BLaER1 treated with 17β-estradiol and CSF1 and Interleukin-3, amounts not matched to agents 10 nM and 100 nM (cell line): Measurements from ENCODE around the gene DHRS1.

ENCODE experiments used
- H3K27ac ChIP-seq, 11 experiments: shearing (Covaris generic); formaldehyde crosslinking; 2 replicates each; pipeline ENCODE4 v1.8.1; 2022
- H3K27me3 ChIP-seq, 11 experiments: shearing (Covaris generic); formaldehyde crosslinking; 2 replicates each; pipeline ENCODE4 v1.8.1; 2022
- H3K36me3 ChIP-seq, 11 experiments: shearing (Covaris generic); formaldehyde crosslinking; 2 replicates each; pipeline ENCODE4 v1.8.1; 2022
- H3K4me1 ChIP-seq, 10 experiments: shearing (Covaris generic); formaldehyde crosslinking; 2 replicates each; pipeline ENCODE4 v1.8.1; 2022
- H3K4me2 ChIP-seq, 11 experiments: shearing (Covaris generic); formaldehyde crosslinking; 2 replicates each; pipeline ENCODE4 v1.8.1; 2022
- H3K4me3 ChIP-seq, 10 experiments: shearing (Covaris generic); formaldehyde crosslinking; 2 replicates each; pipeline ENCODE4 v1.8.1; 2022
- H3K9ac ChIP-seq, 11 experiments: shearing (Covaris generic); formaldehyde crosslinking; 2 replicates each; pipeline ENCODE4 v1.8.1; 2022
- H3K9me3 ChIP-seq, 11 experiments: shearing (Covaris generic); formaldehyde crosslinking; replicated peaks in 1 of 11; 2 replicates each; pipeline ENCODE4 v1.8.1; 2022
- H4K20me1 ChIP-seq, 11 experiments: shearing (Covaris generic); formaldehyde crosslinking; 2 replicates each; pipeline ENCODE4 v1.8.1; 2022
- Cebpa-rat ChIP-seq, 11 experiments: shearing (Covaris generic); IDR thresholded peaks; 2 replicates each; pipeline ENCODE4 v1.8.1; 2022

Gene DHRS1

GRCh38 chr14:24323341-24323740 lies 23.8 kb upstream of the DHRS1 start:
- H3K36me3 ChIP-seq: 0 out of 22 replicates have a peak, but pooled peaks cover 0 to under 1% (median 0%) of the 10 kb centered on the region in 11 experiments
- H3K27me3 ChIP-seq: no peaks in the 10 kb centered on the region
- TF ChIP-seq Cebpa-rat (IDR thresholded peaks at IDR 0.05): no peak
- peaks cover 38 to 72% (median 56%) of the 10 kb centered on the region in 10 experiments for H3K4me1 ChIP-seq
- no peak overlapping the region for H3K4me3 ChIP-seq
- no peak overlapping the region for H3K27ac ChIP-seq
- H3K4me2 ChIP-seq: peak overlapping the region in 9 of 11 experiments; percentile 10 to 50 (median 26); a peak in 10 of 22 replicates
- H4K20me1 ChIP-seq: no peaks in the 10 kb centered on the region
- no peaks in the 10 kb centered on the region for H3K9me3 ChIP-seq
- no peak overlapping the region for H3K9ac ChIP-seq

DNA sequence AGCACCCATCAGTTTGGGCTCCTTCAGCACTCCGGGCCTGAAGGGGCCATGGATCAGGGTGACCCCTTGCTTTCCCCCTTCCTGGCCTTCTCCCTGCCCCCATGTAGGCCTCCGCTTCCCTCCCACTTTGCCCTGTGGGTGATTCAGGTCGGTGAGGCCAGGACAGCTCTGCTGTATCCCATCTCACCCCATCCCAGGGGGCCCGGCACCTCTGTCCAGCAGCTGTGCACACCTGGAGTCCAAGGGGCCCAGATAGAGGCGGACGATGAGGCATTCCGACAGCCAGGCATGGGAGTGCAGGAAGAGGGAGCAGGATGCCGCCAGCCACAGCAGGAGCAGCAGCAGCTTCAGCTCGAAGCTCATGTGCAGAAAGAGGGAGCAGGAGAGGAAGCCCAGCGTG lies 23.1 kb upstream of the DHRS1 start:
- Histone ChIP-seq H3K27ac (no peak overlapping the region), H3K9ac (no peak overlapping the region), H3K4me3 (no peak overlapping the region), H3K4me2 (peak overlapping the region; percentile 10 to 50 (median 26); a peak in 15 of 22 replicates), H3K4me1 (peaks cover 35 to 75% (median 57%) of the 10 kb centered on the region in 10 experiments), H4K20me1 (no peaks in the 10 kb centered on the region), H3K27me3 (no peaks in the 10 kb centered on the region), H3K9me3 (no peaks in the 10 kb centered on the region), H3K36me3 (peaks cover 0 to 7% (median 0%) of the 10 kb centered on the region in 11 experiments; a peak in 1 of 22 replicates)
- TF ChIP-seq Cebpa-rat (IDR thresholded peaks at IDR 0.05): no peak

GRCh38 chr14:24321212-24321975 lies 21.8 kb upstream of the DHRS1 start:
- H3K27ac ChIP-seq: no peak overlapping the region
- no peaks in the 10 kb centered on the region for H3K9me3 ChIP-seq
- H3K4me3 ChIP-seq: no peak overlapping the region
- no peaks in the 10 kb centered on the region for H4K20me1 ChIP-seq
- H3K27me3 ChIP-seq: no peaks in the 10 kb centered on the region
- peaks cover under 1 to 18% (median 4%) of the 10 kb centered on the region in 11 experiments; a peak in 16 of 22 replicates for H3K36me3 ChIP-seq
- no peak overlapping the region for H3K9ac ChIP-seq
- TF ChIP-seq Cebpa-rat (IDR thresholded peaks at IDR 0.05): no peak
- peaks cover 22 to 75% (median 57%) of the 10 kb centered on the region in 10 experiments for H3K4me1 ChIP-seq
- peak overlapping the region in 2 of 11 experiments; percentile 46 to 50; a peak in 1 of 22 replicates for H3K4me2 ChIP-seq

- Histone ChIP-seq H3K4me3 (peak overlapping the region in 1 of 10 experiments; percentile 16; a peak in 1 of 20 replicates), H3K27me3 (no peaks in the 10 kb centered on the region), H3K9me3 (no peaks in the 10 kb centered on the region), H3K4me1 (peaks cover 31 to 78% (median 69%) of the 10 kb centered on the region in 10 experiments), H4K20me1 (no peaks in the 10 kb centered on the region), H3K9ac (peak overlapping the region in 3 of 11 experiments; percentile 6 to 32 (median 11); a peak in 3 of 22 replicates), H3K4me2 (peak overlapping the region in 10 of 11 experiments; percentile 5 to 100 (median 90); a peak in 19 of 22 replicates), H3K36me3 (peaks cover 9 to 44% (median 19%) of the 10 kb centered on the region in 11 experiments; a peak in 20 of 22 replicates), H3K27ac (peak overlapping the region in 9 of 11 experiments; percentile 21 to 94 (median 92); a peak in 15 of 22 replicates)
- no peak for TF ChIP-seq Cebpa-rat (IDR thresholded peaks at IDR 0.05)
These were observed 17.8 kb upstream of the DHRS1 start for GRCh38 chr14:24317141-24317928.

DNA sequence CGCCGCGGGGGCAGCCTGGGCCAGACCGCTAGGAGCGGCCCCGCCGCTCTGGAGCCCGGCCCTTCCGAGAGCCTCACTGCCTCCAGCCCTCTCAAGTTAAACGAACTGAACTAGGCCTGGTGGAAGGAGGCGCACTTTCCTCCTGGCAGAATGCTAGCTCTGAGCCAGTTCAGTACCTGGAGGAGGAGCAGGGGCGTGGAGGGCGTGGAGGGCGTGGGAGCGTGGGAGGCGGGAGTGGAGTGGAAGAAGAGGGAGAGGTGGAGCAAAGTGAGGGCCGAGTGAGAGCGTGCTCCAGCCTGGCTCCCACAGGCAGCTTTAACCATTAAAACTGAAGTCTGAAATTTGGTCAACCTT lies 17.0 kb upstream of the DHRS1 start:
- no peak for TF ChIP-seq Cebpa-rat (IDR thresholded peaks at IDR 0.05)
- no peaks in the 10 kb centered on the region for H3K27me3 ChIP-seq
- peak overlapping the region in 8 of 11 experiments; percentile 43 to 100 (median 95); a peak in 17 of 22 replicates for H3K4me2 ChIP-seq
- H3K36me3 ChIP-seq: peaks cover 9 to 44% (median 19%) of the 10 kb centered on the region in 11 experiments; a peak in 20 of 22 replicates
- H3K4me3 ChIP-seq: no peak overlapping the region; a peak in 1 of 20 replicates
- H3K27ac ChIP-seq: peak overlapping the region in 9 of 11 experiments; percentile 21 to 94 (median 92); a peak in 16 of 22 replicates
- no peaks in the 10 kb centered on the region for H4K20me1 ChIP-seq
- peaks cover 38 to 78% (median 74%) of the 10 kb centered on the region in 10 experiments for H3K4me1 ChIP-seq
- H3K9me3 ChIP-seq: no peaks in the 10 kb centered on the region
- peak overlapping the region in 5 of 11 experiments; percentile 6 to 57 (median 19); a peak in 6 of 22 replicates for H3K9ac ChIP-seq

GRCh38 chr14:24315807-24316596 lies 16.4 kb upstream of the DHRS1 start:
- H3K4me3 ChIP-seq: peak overlapping the region in 1 of 10 experiments; percentile 70; a peak in 2 of 20 replicates
- peak overlapping the region in 7 of 11 experiments; percentile 6 to 88 (median 12); a peak in 3 of 22 replicates for H3K9ac ChIP-seq
- H4K20me1 ChIP-seq: no peaks in the 10 kb centered on the region
- H3K36me3 ChIP-seq: peaks cover 9 to 44% (median 19%) of the 10 kb centered on the region in 11 experiments; a peak in 20 of 22 replicates
- TF ChIP-seq Cebpa-rat (IDR thresholded peaks at IDR 0.05): no peak
- H3K4me2 ChIP-seq: peak overlapping the region in 10 of 11 experiments; percentile 85 to 100 (median 97); a peak in 17 of 22 replicates
- no peaks in the 10 kb centered on the region for H3K9me3 ChIP-seq
- peak overlapping the region in 9 of 11 experiments; percentile 21 to 94 (median 92); a peak in 17 of 22 replicates for H3K27ac ChIP-seq
- no peaks in the 10 kb centered on the region for H3K27me3 ChIP-seq
- peaks cover 44 to 83% (median 80%) of the 10 kb centered on the region in 10 experiments for H3K4me1 ChIP-seq

- peak overlapping the region; percentile 54 to 96 (median 92); a peak in 18 of 22 replicates for H3K27ac ChIP-seq
- H3K4me2 ChIP-seq: peak overlapping the region; percentile 85 to 100 (median 97)
- TF ChIP-seq Cebpa-rat (IDR thresholded peaks at IDR 0.05): no peak
- peak overlapping the region; percentile 8 to 91 (median 88); a peak in 13 of 22 replicates for H3K9ac ChIP-seq
- H3K9me3 ChIP-seq: no peaks in the 10 kb centered on the region
- H3K4me1 ChIP-seq: peaks cover 51 to 89% (median 86%) of the 10 kb centered on the region in 10 experiments
- H3K4me3 ChIP-seq: peak overlapping the region in 5 of 10 experiments; percentile 16 to 80 (median 71); a peak in 6 of 20 replicates
- peaks cover 0 to 4% (median 0%) of the 10 kb centered on the region in 11 experiments; a peak in 5 of 22 replicates for H4K20me1 ChIP-seq
- H3K36me3 ChIP-seq: peaks cover 9 to 44% (median 19%) of the 10 kb centered on the region in 11 experiments; a peak in 20 of 22 replicates
- no peaks in the 10 kb centered on the region for H3K27me3 ChIP-seq
These were observed 15.7 kb upstream of the DHRS1 start for GRCh38 chr14:24315243-24315806.
